Naive thymus-derived CD4-positive, alpha-beta T cell (primary cell): ENCODE measurements around the gene BEAN1. TPM values are rescaled to one million over a fixed set of nuclear protein-coding genes. Genes with fewer than 3 reads are reported as not detected.

Source experiments
- ATAC-seq: fragments of 150-1000 bp; cut with Tn5 transposase; 2 replicates; pipeline ENCODE4 v1.10.0; 2021; ENCODE audit warnings: mild to moderate bottlenecking, moderate library complexity
- CTCF ChIA-PET: fragments of 350-600 bp; sonication (Branson Sonifier 250); formaldehyde crosslinking; loops from one replicate; lab custom pipeline; 2021; ENCODE audit warnings: antibody characterized with exemption; lab: Charles Lee
- POLR2A ChIA-PET: fragments of 350-600 bp; sonication (Branson Sonifier 250); formaldehyde crosslinking; loops from one replicate; lab custom pipeline; 2021; ENCODE audit warnings: antibody characterized with exemption, inconsistent platforms; lab: Charles Lee
- DNase-seq, 9 donors: peaks; one replicate each; pipeline versions ENCODE4 v3.0.0 to v3.0.0-alpha.2; 2020 to 2022; ENCODE audit warnings: mixed read lengths in 1 of 9
- H3K27ac ChIP-seq: one replicate; pipeline ENCODE4 v1.7.0; 2013; ENCODE audit warnings: mild to moderate bottlenecking, low read depth, low read length, moderate library complexity
- H3K27me3 ChIP-seq, 2 donors: one replicate each; pipeline ENCODE4 v1.7.0; 2013; ENCODE audit warnings: low read length in 2 of 2, mild to moderate bottlenecking in 2 of 2, moderate library complexity in 2 of 2; ENCODE audit not compliant: control insufficient read depth in 2 of 2, insufficient read depth in 2 of 2
- H3K36me3 ChIP-seq, 3 experiments: 1 replicate in 2 of 3; 2 replicates in 1 of 3; pipeline ENCODE4 v1.7.0; 2013; ENCODE audit warnings: low read length in 3 of 3, mild to moderate bottlenecking in 3 of 3, moderate library complexity in 1 of 3; ENCODE audit not compliant: insufficient read depth in 3 of 3, control insufficient read depth in 2 of 3
- H3K4me1 ChIP-seq, 2 donors: one replicate each; pipeline ENCODE4 v1.7.0; 2013; ENCODE audit warnings: low read length in 2 of 2, mild to moderate bottlenecking in 2 of 2, moderate library complexity in 1 of 2; ENCODE audit not compliant: control insufficient read depth in 2 of 2, insufficient read depth in 2 of 2
- H3K4me3 ChIP-seq: 2 replicates; pipeline ENCODE4 v1.7.0; 2013; ENCODE audit warnings: mild to moderate bottlenecking, low read length
- H3K9me3 ChIP-seq, 3 experiments: 1 replicate in 2 of 3; 2 replicates in 1 of 3; pipeline ENCODE4 v1.7.0; 2013; ENCODE audit warnings: low read length in 3 of 3; ENCODE audit not compliant: control insufficient read depth in 2 of 3
- H3K27ac Mint-ChIP-seq, 9 donors: one replicate each; pipeline ENCODE4 v1.8.0; 2020 to 2022; ENCODE audit warnings: mixed read lengths in 9 of 9, mild to moderate bottlenecking in 8 of 9, moderate library complexity in 5 of 9, inconsistent platforms in 2 of 9
- H3K27me3 Mint-ChIP-seq, 5 donors: one replicate each; pipeline ENCODE4 v1.8.0; 2021 to 2022; ENCODE audit warnings: mixed read lengths in 5 of 5, mild to moderate bottlenecking in 1 of 5
- H3K36me3 Mint-ChIP-seq, 5 donors: one replicate each; pipeline ENCODE4 v1.8.0; 2020 to 2022; ENCODE audit warnings: mixed read lengths in 5 of 5, mild to moderate bottlenecking in 3 of 5, inconsistent platforms in 1 of 5
- H3K4me1 Mint-ChIP-seq, 7 donors: one replicate each; pipeline ENCODE4 v1.8.0; 2020 to 2022; ENCODE audit warnings: mixed read lengths in 7 of 7, mild to moderate bottlenecking in 3 of 7, inconsistent platforms in 1 of 7
- H3K4me3 Mint-ChIP-seq, 10 donors: one replicate each; pipeline ENCODE4 v1.8.0; 2020 to 2022; ENCODE audit warnings: mild to moderate bottlenecking in 10 of 10, mixed read lengths in 10 of 10, moderate library complexity in 6 of 10, inconsistent platforms in 2 of 10
- H3K9me3 Mint-ChIP-seq, 11 donors: one replicate each; pipeline ENCODE4 v1.8.0; 2020 to 2022; ENCODE audit warnings: mixed read lengths in 11 of 11, mild to moderate bottlenecking in 4 of 11, inconsistent platforms in 1 of 11, moderate library complexity in 1 of 11
- intact Hi-C, 2 donors: fragments of 100-400 bp; cut with micrococcal nuclease; formaldehyde crosslinking; loops; one replicate each; pipeline ENCODE4 v1.15.1; 2023
- polyA plus RNA-seq, 2 donors: library from polyadenylated mRNA; unstranded; fragments of 300-500 nt; fragmentation: Illumina TruSeq; gene quantifications; one replicate each; pipeline ENCODE4 v1.2.3, GENCODE V29; 2021
- total RNA-seq, 6 experiments: library from RNA in 5 of 6; stranded (reverse) in 5 of 6; gene quantifications; 1 replicate in 5 of 6; 2 replicates in 1 of 6; pipeline ENCODE4 v1.2.3 and lab custom pipeline; 2021 to 2026

BEAN1 gene
- total and polyA plus RNA-seq, 7 experiments from 2014 or later, result not detected

DNA sequence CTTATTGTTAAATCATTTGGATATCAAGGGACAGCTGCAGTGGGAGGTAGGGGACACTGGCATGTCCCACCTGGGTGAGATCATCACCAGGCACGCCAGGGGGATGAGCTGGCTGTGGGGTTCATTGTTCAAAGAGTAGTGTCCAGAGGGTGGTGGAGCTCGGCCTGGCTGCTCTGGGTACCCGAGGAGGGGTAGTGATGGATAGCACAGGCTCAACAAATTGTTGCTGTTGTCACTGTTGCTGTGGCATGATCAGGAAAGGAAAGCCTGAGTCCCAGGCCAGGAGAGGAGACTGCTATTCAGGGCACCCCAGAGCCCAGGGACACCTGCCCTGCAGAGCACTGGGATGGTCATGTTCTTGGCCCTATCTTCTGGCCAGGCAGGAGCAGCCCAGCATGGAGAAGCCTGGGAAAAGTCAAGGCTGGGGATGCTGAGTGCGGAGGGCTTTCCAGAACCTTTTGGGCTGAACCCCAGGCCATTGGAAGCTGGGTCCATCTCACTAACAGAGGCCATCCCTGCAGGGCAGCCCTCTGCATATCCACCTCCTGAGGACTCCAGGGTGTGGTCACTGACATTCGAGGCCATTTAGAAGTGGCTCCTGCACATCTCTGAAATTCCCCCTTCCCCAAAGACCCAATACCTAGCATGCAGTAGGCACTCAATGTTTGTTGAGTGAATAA is 12.1 kb downstream of the BEAN1 start:
- no peaks in the 10 kb centered on the region for H3K9me3 Mint-ChIP-seq
- ATAC-seq, result no peak
- Histone ChIP-seq H3K36me3 (no peaks in the 10 kb centered on the region), H3K4me1 (no peaks in the 10 kb centered on the region), H3K27ac (no peak overlapping the region), H3K9me3 (no peaks in the 10 kb centered on the region), H3K4me3 (no peak overlapping the region), H3K27me3 (no peaks in the 10 kb centered on the region)
- intact Hi-C loops, result no loop called here
- DNase-seq, result no peak
- no peaks in the 10 kb centered on the region for H3K36me3 Mint-ChIP-seq
- CTCF ChIA-PET, result no interaction called here
- H3K27ac Mint-ChIP-seq, result no peak overlapping the region
- H3K4me1 Mint-ChIP-seq, result no peaks in the 10 kb centered on the region
- POLR2A ChIA-PET, result interaction anchor here (0.8 kb wide), 1 partner anchor 16 kb away, joined by 3 read pairs; no protein-coding TSS in a partner anchor
- peaks cover 9 to 34% (median 14%) of the 10 kb centered on the region in 5 donors for H3K27me3 Mint-ChIP-seq
- no peak overlapping the region for H3K4me3 Mint-ChIP-seq

DNA sequence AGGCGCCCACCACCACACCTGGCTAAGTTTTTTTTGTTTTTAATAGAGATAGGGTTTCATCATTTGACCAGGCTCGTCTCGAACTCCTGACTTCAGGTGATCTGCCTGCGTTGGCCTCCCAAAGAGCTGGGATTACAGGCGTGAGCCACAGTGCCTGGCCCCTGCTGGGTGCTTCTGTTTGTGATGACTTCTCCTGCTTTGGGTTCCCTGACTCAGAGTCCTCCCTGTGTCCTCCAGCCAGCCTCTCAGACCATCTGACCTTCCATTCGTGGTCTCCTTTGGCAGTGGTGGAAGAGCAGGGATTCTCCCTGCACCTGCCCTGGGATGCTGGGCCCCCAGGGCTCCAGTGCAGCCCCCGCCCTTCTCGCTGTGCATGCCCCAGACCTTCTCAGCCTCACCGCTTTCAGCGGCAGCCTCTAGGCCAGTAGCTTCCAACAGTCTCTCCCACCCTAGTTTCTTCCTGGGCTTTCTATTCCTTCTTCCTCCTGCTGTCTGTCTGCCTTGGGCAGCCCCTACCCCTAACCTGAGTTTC is 13.2 kb downstream of the BEAN1 start:
- no peak overlapping the region for H3K4me3 Mint-ChIP-seq
- no peaks in the 10 kb centered on the region for H3K27me3 ChIP-seq
- no peak for DNase-seq
- H3K36me3 ChIP-seq, result no peaks in the 10 kb centered on the region
- no peak overlapping the region for H3K27ac ChIP-seq
- H3K27me3 Mint-ChIP-seq, result peaks cover 9 to 31% (median 14%) of the 10 kb centered on the region in 5 donors
- no peak overlapping the region for H3K4me3 ChIP-seq
- no peaks in the 10 kb centered on the region for H3K9me3 ChIP-seq
- H3K9me3 Mint-ChIP-seq, result no peaks in the 10 kb centered on the region
- no peak for ATAC-seq
- H3K36me3 Mint-ChIP-seq, result no peaks in the 10 kb centered on the region
- ChIA-PET POLR2A (no interaction called here), CTCF (no interaction called here)
- intact Hi-C loops, result no loop called here
- no peaks in the 10 kb centered on the region for H3K4me1 ChIP-seq
- no peaks in the 10 kb centered on the region for H3K4me1 Mint-ChIP-seq
- H3K27ac Mint-ChIP-seq, result no peak overlapping the region

- Mint-ChIP-seq H3K27ac (no peak overlapping the region), H3K9me3 (no peaks in the 10 kb centered on the region), H3K27me3 (peaks cover 9 to 34% (median 14%) of the 10 kb centered on the region in 5 donors), H3K4me3 (no peak overlapping the region), H3K36me3 (no peaks in the 10 kb centered on the region), H3K4me1 (no peaks in the 10 kb centered on the region)
- Histone ChIP-seq H3K27ac (no peak overlapping the region), H3K4me1 (no peaks in the 10 kb centered on the region), H3K4me3 (no peak overlapping the region), H3K9me3 (no peaks in the 10 kb centered on the region), H3K27me3 (no peaks in the 10 kb centered on the region), H3K36me3 (no peaks in the 10 kb centered on the region)
- intact Hi-C loops, result no loop called here
- no peak for DNase-seq
- ATAC-seq, result no peak
- ChIA-PET CTCF (no interaction called here), POLR2A (no interaction called here)
Measured at GRCh38 chr16:66440970-66441369, 13.9 kb downstream of the BEAN1 start.

DNA sequence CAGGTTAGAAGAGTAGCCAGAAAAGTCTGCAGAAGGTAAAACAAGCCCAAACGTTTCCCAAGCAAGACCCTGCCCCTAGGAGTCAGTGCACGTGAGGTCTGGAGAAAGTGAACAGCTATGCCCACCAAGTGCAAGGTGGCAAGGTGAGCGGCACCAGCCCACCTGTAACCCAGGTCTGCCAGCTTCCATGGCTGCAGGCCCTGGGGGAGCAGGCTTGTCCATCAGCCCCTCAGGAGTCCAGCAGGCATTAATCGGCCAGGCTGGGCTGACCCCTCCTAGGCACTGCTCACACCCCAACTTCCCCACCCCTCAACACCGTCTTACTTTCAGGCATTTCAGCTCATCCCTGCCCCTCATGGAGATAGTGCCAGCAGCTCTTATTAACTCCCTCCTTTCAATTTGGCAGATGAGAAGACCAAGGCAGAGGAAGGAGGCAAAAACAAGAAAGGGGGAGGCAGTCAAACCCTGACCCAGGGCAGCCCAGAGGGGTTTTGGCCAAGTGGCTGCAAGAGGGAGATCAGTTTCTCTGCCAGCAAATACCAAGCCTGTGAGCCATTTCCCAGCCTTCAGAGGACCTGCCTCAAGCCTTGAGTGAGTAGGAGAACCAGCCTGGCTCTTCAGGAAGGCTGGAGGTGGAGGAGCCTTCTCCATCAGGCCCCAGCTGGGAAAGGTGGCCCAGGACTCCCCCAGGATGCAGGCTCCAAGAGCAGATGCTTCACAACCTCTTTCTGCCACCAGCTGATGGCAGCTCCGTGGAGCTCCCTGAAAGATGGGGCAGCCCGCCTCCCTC is 14.7 kb downstream of the BEAN1 start:
- ChIA-PET CTCF (no interaction called here), POLR2A (no interaction called here)
- no peaks in the 10 kb centered on the region for H3K36me3 ChIP-seq
- no peak for DNase-seq
- Mint-ChIP-seq H3K4me3 (no peak overlapping the region), H3K36me3 (no peaks in the 10 kb centered on the region), H3K27me3 (peaks cover 9 to 34% (median 14%) of the 10 kb centered on the region in 5 donors), H3K27ac (no peak overlapping the region), H3K9me3 (no peaks in the 10 kb centered on the region), H3K4me1 (no peaks in the 10 kb centered on the region)
- intact Hi-C loops, result no loop called here
- H3K27ac ChIP-seq, result no peak overlapping the region
- no peak for ATAC-seq
- H3K27me3 ChIP-seq, result no peaks in the 10 kb centered on the region
- no peak overlapping the region for H3K4me3 ChIP-seq
- no peaks in the 10 kb centered on the region for H3K4me1 ChIP-seq
- H3K9me3 ChIP-seq, result no peaks in the 10 kb centered on the region

- peaks cover 9 to 40% (median 14%) of the 10 kb centered on the region in 5 donors for H3K27me3 Mint-ChIP-seq
- intact Hi-C loops, result no loop called here
- ATAC-seq (no peak), DNase-seq (no peak)
- H3K4me3 Mint-ChIP-seq, result no peak overlapping the region
- H3K9me3 ChIP-seq, result no peaks in the 10 kb centered on the region
- H3K9me3 Mint-ChIP-seq, result no peaks in the 10 kb centered on the region
- POLR2A ChIA-PET, result no interaction called here
- no peak overlapping the region for H3K4me3 ChIP-seq
- H3K4me1 Mint-ChIP-seq, result no peaks in the 10 kb centered on the region
- H3K4me1 ChIP-seq, result no peaks in the 10 kb centered on the region
- no peaks in the 10 kb centered on the region for H3K36me3 Mint-ChIP-seq
- H3K27me3 ChIP-seq, result no peaks in the 10 kb centered on the region
- CTCF ChIA-PET, result no interaction called here
- no peaks in the 10 kb centered on the region for H3K36me3 ChIP-seq
- H3K27ac Mint-ChIP-seq, result no peak overlapping the region
- no peak overlapping the region for H3K27ac ChIP-seq
Measured at GRCh38 chr16:66442502-66443268, 15.6 kb downstream of the BEAN1 start.

DNA sequence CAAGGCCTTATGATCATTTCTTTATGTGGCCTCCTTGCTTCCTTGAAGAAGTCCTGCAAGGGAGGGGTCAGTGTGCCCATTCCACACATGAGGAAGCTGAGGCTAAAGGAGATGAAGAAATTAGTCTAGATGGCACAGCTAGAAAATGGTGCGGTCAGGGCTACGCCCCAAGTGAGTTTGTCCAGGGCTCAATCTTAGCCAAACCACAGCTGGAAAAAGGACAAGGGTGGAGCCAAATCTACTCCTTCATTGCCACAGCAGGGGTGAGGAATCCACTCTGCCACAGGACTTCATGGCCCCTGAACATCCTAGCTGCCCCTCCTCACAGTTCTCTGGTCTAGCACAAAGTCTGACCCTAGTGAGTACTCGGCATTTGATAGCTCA is 16.2 kb downstream of the BEAN1 start:
- Histone ChIP-seq H3K27me3 (no peaks in the 10 kb centered on the region), H3K4me1 (no peaks in the 10 kb centered on the region), H3K36me3 (no peaks in the 10 kb centered on the region), H3K27ac (no peak overlapping the region), H3K9me3 (no peaks in the 10 kb centered on the region), H3K4me3 (no peak overlapping the region)
- Mint-ChIP-seq H3K4me1 (no peaks in the 10 kb centered on the region), H3K27ac (no peak overlapping the region), H3K36me3 (no peaks in the 10 kb centered on the region), H3K9me3 (no peaks in the 10 kb centered on the region), H3K27me3 (peaks cover 9 to 46% (median 14%) of the 10 kb centered on the region in 5 donors), H3K4me3 (no peak overlapping the region)
- intact Hi-C loops, result no loop called here
- CTCF ChIA-PET, result interaction anchor here (1.9 kb wide), 1 partner anchor 36 kb away, joined by 4 read pairs; no protein-coding TSS in a partner anchor
- POLR2A ChIA-PET, result no interaction called here
- ATAC-seq (no peak), DNase-seq (no peak)
